ENCODE data around the gene TOB1. TPM values are rescaled to one million over a fixed set of nuclear protein-coding genes. Genes with fewer than 3 reads are reported as not detected.

Gene TOB1
- total RNA-seq, 2 donors from 2014 or later = 116 to 169 TPM

- Histone ChIP-seq H3K4me1 (no peaks in the 10 kb centered on the region), H3K27me3 (no peaks in the 10 kb centered on the region), H3K36me3 (no peaks in the 10 kb centered on the region), H3K9me3 (no peaks in the 10 kb centered on the region), H3K9ac (ENCODE audit: low read depth in 2 of 2, low read length in 2 of 2) (no peak overlapping the region), H3K27ac (no peak overlapping the region), H3K4me3 (no peak overlapping the region)
- intact Hi-C loops (cut with DNase I) = no loop called here
- DNase-seq = no peak
- TF ChIP-seq, protein P1, sequence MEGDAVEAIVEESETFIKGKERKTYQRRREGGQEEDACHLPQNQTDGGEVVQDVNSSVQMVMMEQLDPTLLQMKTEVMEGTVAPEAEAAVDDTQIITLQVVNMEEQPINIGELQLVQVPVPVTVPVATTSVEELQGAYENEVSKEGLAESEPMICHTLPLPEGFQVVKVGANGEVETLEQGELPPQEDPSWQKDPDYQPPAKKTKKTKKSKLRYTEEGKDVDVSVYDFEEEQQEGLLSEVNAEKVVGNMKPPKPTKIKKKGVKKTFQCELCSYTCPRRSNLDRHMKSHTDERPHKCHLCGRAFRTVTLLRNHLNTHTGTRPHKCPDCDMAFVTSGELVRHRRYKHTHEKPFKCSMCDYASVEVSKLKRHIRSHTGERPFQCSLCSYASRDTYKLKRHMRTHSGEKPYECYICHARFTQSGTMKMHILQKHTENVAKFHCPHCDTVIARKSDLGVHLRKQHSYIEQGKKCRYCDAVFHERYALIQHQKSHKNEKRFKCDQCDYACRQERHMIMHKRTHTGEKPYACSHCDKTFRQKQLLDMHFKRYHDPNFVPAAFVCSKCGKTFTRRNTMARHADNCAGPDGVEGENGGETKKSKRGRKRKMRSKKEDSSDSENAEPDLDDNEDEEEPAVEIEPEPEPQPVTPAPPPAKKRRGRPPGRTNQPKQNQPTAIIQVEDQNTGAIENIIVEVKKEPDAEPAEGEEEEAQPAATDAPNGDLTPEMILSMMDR (IDR thresholded peaks at IDR 0.05) = no peak
Observed at GRCh38 chr17:50833510-50834428, 32.4 kb downstream of the TOB1 start.

GRCh38 chr17:50832864-50833381, 33.2 kb downstream of the TOB1 start:
- intact Hi-C loops (cut with DNase I) = no loop called here
- H3K4me3 ChIP-seq = no peak overlapping the region
- no peaks in the 10 kb centered on the region for H3K9me3 ChIP-seq
- H3K27ac ChIP-seq = no peak overlapping the region
- H3K4me1 ChIP-seq = no peaks in the 10 kb centered on the region
- TF ChIP-seq, protein P1 (IDR thresholded peaks at IDR 0.05) = no peak
- H3K9ac ChIP-seq (ENCODE audit: low read depth in 2 of 2, low read length in 2 of 2) = no peak overlapping the region
- H3K27me3 ChIP-seq = no peaks in the 10 kb centered on the region
- no peaks in the 10 kb centered on the region for H3K36me3 ChIP-seq
- DNase-seq = no peak

GRCh38 chr17:50832267-50832863, 33.8 kb downstream of the TOB1 start:
- no peaks in the 10 kb centered on the region for H3K4me1 ChIP-seq
- H3K27ac ChIP-seq = no peak overlapping the region
- H3K9ac ChIP-seq (ENCODE audit: low read depth in 2 of 2, low read length in 2 of 2) = no peak overlapping the region
- no peaks in the 10 kb centered on the region for H3K27me3 ChIP-seq
- intact Hi-C loops (cut with DNase I) = no loop called here
- H3K36me3 ChIP-seq = no peaks in the 10 kb centered on the region
- no peaks in the 10 kb centered on the region for H3K9me3 ChIP-seq
- H3K4me3 ChIP-seq = no peak overlapping the region
- no peak for DNase-seq
- TF ChIP-seq, protein P1 (IDR thresholded peaks at IDR 0.05) = no peak

- intact Hi-C loops (cut with DNase I) = no loop called here
- Histone ChIP-seq H3K4me1 (no peaks in the 10 kb centered on the region), H3K4me3 (no peak overlapping the region), H3K27ac (no peak overlapping the region), H3K9ac (ENCODE audit: low read depth in 2 of 2, low read length in 2 of 2) (no peak overlapping the region), H3K9me3 (no peaks in the 10 kb centered on the region), H3K27me3 (no peaks in the 10 kb centered on the region), H3K36me3 (no peaks in the 10 kb centered on the region)
- TF ChIP-seq, protein P1 (IDR thresholded peaks at IDR 0.05) = no peak
- DNase-seq = no peak
Observed at GRCh38 chr17:50831471-50831928, 34.7 kb downstream of the TOB1 start.

DNA sequence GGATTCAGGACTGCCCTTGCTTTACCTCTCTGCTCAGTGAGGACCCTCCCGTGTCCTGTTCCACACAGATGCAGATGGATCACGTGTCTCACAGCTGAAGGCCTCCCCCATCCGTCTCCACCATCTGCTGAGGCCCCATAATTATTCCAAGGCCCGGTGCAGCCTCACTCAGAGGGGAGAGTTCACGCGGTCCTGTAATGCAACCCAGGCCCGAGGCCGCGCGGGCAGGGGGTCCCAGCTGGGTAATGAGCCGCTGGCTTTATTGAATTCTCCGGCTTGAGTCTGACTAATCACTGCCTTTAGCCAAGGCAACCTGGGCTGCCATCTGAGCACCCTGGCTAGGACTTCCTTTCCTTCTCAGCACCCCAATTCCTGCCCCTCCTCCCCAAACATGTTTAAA, 35.2 kb downstream of the TOB1 start:
- no peak for DNase-seq
- intact Hi-C loops (cut with DNase I) = no loop called here

More for the DNA sequence above, 35.2 kb downstream of the TOB1 start:
- H3K9ac ChIP-seq (ENCODE audit: low read depth in 2 of 2, low read length in 2 of 2) = no peak overlapping the region
- no peak overlapping the region for H3K27ac ChIP-seq
- no peak overlapping the region for H3K4me3 ChIP-seq
- H3K36me3 ChIP-seq = no peaks in the 10 kb centered on the region
- no peaks in the 10 kb centered on the region for H3K9me3 ChIP-seq
- no peaks in the 10 kb centered on the region for H3K27me3 ChIP-seq
- H3K4me1 ChIP-seq = no peaks in the 10 kb centered on the region
- TF ChIP-seq, protein P1 (IDR thresholded peaks at IDR 0.05) = no peak
